Measurements from ENCODE around the gene TMEM131. TPM values are rescaled to one million over a fixed set of nuclear protein-coding genes. Genes with fewer than 3 reads are reported as not detected.

TMEM131 gene
- polyA plus RNA-seq, 3 donors: 7.0 to 23.6 (median 8.2) TPM

- H3K4me1 ChIP-seq (ENCODE audit: control insufficient read depth in 1 of 2, insufficient read depth in 2 of 2, low read length in 2 of 2): peaks cover 40 to 47% of the 10 kb centered on the region in 2 donors
- H3K9me3 Mint-ChIP-seq: no peaks in the 10 kb centered on the region
These were observed 568 bp downstream of the TMEM131 start for GRCh38 chr2:97995026-97995733.

GRCh38 chr2:97994476-97994875 is 1.3 kb downstream of the TMEM131 start:
- H3K4me2 ChIP-seq (replicated peaks; ENCODE audit: extremely low read depth, low read length, poor library complexity, severe bottlenecking): peak overlapping the region; percentile 86
- no peaks in the 10 kb centered on the region for H3K27me3 ChIP-seq (ENCODE audit: control insufficient read depth in 2 of 2, insufficient read depth in 2 of 2, low read length in 2 of 2)
- H3K36me3 ChIP-seq (replicated peaks in 1 of 2; ENCODE audit: control insufficient read depth in 1 of 2, insufficient read depth in 2 of 2, low read length in 2 of 2): no peaks in the 10 kb centered on the region
- no CpG with 5 or more reads among the region's 4 CpGs for WGBS (ENCODE audit: insufficient coverage)
- Mint-ChIP-seq H3K27me3 (ENCODE audit: low read depth in 3 of 3) (peaks cover 0 to 2% (median 2%) of the 10 kb centered on the region in 3 donors), H3K27ac (peak overlapping the region in 6 of 7 donors; percentile 83 to 97 (median 95)), H3K9me3 (no peaks in the 10 kb centered on the region), H3K4me3 (peak overlapping the region; percentile 88 to 92), H3K4me1 (peaks cover 53% of the 10 kb centered on the region), H3K36me3 (peaks cover 0 to 1% of the 10 kb centered on the region in 2 donors)
- peak overlapping the region; percentile 70 to 85 (median 72) for H3K4me3 ChIP-seq (replicated peaks in 1 of 3; ENCODE audit: low read depth in 2 of 3, low read length in 3 of 3)
- H3K4me1 ChIP-seq (ENCODE audit: control insufficient read depth in 1 of 2, insufficient read depth in 2 of 2, low read length in 2 of 2): peaks cover 45 to 54% of the 10 kb centered on the region in 2 donors
- H4K20me1 ChIP-seq (ENCODE audit: insufficient read depth, low read length): peaks cover 52% of the 10 kb centered on the region
- intact Hi-C loops (cut with micrococcal nuclease): no loop called here
- H3K9ac ChIP-seq (ENCODE audit: insufficient read depth, low read length, poor library complexity, severe bottlenecking): peak overlapping the region; percentile 95
- TF ChIP-seq CTCF (IDR thresholded peaks at IDR 0.05): no peak
- H2AFZ ChIP-seq (ENCODE audit: insufficient read depth, low read depth, low read length, poor library complexity, severe bottlenecking): peak overlapping the region; percentile 87
- peak in 2 of 3 donors; percentile 36 to 56 for DNase-seq
- H3K27ac ChIP-seq (ENCODE audit: low read depth in 1 of 2, low read length in 2 of 2): peak overlapping the region in 1 of 2 donors; percentile 95
- no peaks in the 10 kb centered on the region for H3K9me3 ChIP-seq (replicated peaks in 1 of 2; ENCODE audit: control insufficient read depth in 1 of 2, insufficient read depth in 1 of 2, low read length in 2 of 2)
- peaks cover 60% of the 10 kb centered on the region for H3K79me2 ChIP-seq (ENCODE audit: insufficient read depth, low read length)

More at GRCh38 chr2:97995026-97995733, 568 bp downstream of the TMEM131 start:
- Histone ChIP-seq H3K4me2 (replicated peaks; ENCODE audit: extremely low read depth, low read length, poor library complexity, severe bottlenecking) (peak overlapping the region; percentile 86), H3K79me2 (ENCODE audit: insufficient read depth, low read length) (peaks cover 53% of the 10 kb centered on the region), H3K9me3 (replicated peaks in 1 of 2; ENCODE audit: control insufficient read depth in 1 of 2, insufficient read depth in 1 of 2, low read length in 2 of 2) (no peaks in the 10 kb centered on the region), H4K20me1 (ENCODE audit: insufficient read depth, low read length) (peaks cover 45% of the 10 kb centered on the region), H3K27ac (ENCODE audit: low read depth in 1 of 2, low read length in 2 of 2) (peak overlapping the region; percentile 81 to 95), H3K9ac (ENCODE audit: insufficient read depth, low read length, poor library complexity, severe bottlenecking) (peak overlapping the region; percentile 95), H3K36me3 (replicated peaks in 1 of 2; ENCODE audit: control insufficient read depth in 1 of 2, insufficient read depth in 2 of 2, low read length in 2 of 2) (no peaks in the 10 kb centered on the region), H3K4me3 (replicated peaks in 1 of 3; ENCODE audit: low read depth in 2 of 3, low read length in 3 of 3) (peak overlapping the region; percentile 70 to 85 (median 72)), H3K27me3 (ENCODE audit: control insufficient read depth in 2 of 2, insufficient read depth in 2 of 2, low read length in 2 of 2) (no peaks in the 10 kb centered on the region), H2AFZ (ENCODE audit: insufficient read depth, low read depth, low read length, poor library complexity, severe bottlenecking) (peak overlapping the region; percentile 87)
- Mint-ChIP-seq H3K27me3 (ENCODE audit: low read depth in 3 of 3) (peaks cover under 1 to 4% (median 2%) of the 10 kb centered on the region in 3 donors), H3K4me1 (peaks cover 46% of the 10 kb centered on the region), H3K36me3 (peaks cover 0 to 1% of the 10 kb centered on the region in 2 donors), H3K27ac (peak overlapping the region; percentile 87 to 97 (median 95)), H3K4me3 (peak overlapping the region; percentile 88 to 92)
- under 1% methylated on average over 77 of the region's 81 CpGs for WGBS (ENCODE audit: insufficient coverage)
- intact Hi-C loops (cut with micrococcal nuclease): no loop called here
- DNase-seq: peak; percentile 61 to 65 (median 62)
- TF ChIP-seq CTCF (IDR thresholded peaks at IDR 0.05): no peak
